ENCODE data around the gene SMPD3. TPM values are rescaled to one million over a fixed set of nuclear protein-coding genes. Genes with fewer than 3 reads are reported as not detected.

Gene SMPD3
- total RNA-seq, 1 experiment from 2014 or later = 0.77 TPM

DNA sequence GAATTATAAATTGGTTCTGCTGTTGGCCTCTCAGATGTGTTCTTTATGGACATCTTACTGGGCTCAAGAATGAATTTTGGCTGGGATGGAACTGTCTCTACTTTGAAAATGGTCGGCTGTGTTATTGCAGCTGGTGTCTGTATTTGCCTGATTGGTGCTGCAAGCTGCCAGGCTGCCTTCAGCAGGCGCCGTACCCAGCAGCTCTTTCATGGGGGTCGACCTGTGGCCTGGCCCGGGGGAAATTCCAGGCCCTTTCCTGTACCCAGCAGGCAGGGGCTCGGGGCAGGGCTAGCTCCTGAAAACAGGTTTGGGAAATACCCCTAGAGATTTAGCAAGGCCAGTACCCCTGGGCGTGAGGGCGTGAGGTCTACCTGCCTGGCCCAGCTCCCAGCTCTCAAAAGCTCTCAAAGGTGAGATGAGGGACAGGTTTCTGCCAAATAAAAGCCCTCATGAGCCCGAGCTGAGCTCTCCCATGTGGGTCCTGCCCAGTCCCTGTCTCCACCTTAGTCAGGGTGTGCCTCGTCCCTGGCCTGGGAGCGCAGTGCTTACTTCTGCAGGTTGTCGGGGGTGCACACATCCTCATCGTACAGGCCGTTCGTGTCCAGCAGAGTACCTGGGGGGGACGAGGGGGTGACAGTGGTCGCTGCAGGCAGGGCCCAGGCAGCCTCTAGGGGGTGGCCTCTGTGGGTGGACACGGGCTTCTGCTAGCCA, 85.2 kb downstream of the SMPD3 start:
- in situ Hi-C loops (cut with HindIII; ENCODE audit: low pct_unique_long_range_greater_than_20kb, low sequenced_read_pairs) = no loop called here

DNA sequence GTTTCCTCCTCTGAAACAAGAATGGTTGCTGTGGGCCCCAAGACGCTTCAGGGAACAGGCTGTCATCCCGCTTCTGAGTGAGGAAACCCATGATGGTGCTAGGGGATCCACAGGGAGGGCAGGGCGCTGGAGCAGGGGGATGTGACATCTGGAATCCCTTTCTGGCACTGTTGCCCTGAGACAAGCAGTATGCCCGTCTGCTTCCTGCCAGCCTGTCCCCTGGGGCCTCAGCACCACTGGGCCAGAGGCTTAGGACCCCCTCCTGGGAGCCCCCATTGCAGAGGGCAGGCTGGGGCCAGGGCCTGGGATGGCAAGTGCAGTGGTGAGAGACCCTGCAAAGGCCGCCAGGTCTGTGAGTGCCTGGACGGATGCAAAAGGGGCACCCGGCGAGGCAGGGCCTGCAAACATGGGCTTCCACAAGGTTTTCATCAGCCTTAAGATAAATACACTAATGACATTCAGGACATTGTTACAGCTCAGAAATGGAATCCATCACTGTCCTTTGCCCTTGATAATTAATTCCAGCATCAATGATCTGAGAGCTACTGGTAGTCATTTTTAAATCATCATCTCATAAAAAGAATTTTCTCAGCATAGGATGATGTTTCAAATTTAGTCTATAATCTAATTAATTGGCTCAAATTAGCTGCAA, 85.9 kb downstream of the SMPD3 start:
- ATAC-seq (no peak), DNase-seq (ENCODE audit: low read depth, low spot score) (no peak)
- Histone ChIP-seq H3K9me3 (ENCODE audit: control insufficient read depth, insufficient read depth, low read depth, low read length) (no peaks in the 10 kb centered on the region), H3K27ac (ENCODE audit: low read length) (no peak overlapping the region), H3K36me3 (ENCODE audit: control insufficient read depth, insufficient read depth, low read length) (no peaks in the 10 kb centered on the region), H3K27me3 (ENCODE audit: control insufficient read depth, insufficient read depth, low read length) (no peaks in the 10 kb centered on the region), H3K4me1 (ENCODE audit: control insufficient read depth, insufficient read depth, low read length) (no peaks in the 10 kb centered on the region), H3K4me3 (ENCODE audit: low read depth in 2 of 2, low read length in 2 of 2) (no peak overlapping the region)
- BruUV-seq (replicated peaks) = no TSS peak
- in situ Hi-C loops (cut with HindIII; ENCODE audit: low pct_unique_long_range_greater_than_20kb, low sequenced_read_pairs) (no loop called here), intact Hi-C loops (cut with micrococcal nuclease; ENCODE audit: unreplicated experiment) (no loop called here)
- ChIA-PET POLR2A (no interaction called here), CTCF (no interaction called here)
- TF ChIP-seq TCF7L2 (IDR thresholded peaks at IDR 0.05; ENCODE audit: low read depth, low read length) = no peak
- no peak for TF ChIP-seq SIN3A (IDR thresholded peaks at IDR 0.05; ENCODE audit: borderline replicate concordance, insufficient read depth, low read depth, low read length)
- TF ChIP-seq, protein P1, sequence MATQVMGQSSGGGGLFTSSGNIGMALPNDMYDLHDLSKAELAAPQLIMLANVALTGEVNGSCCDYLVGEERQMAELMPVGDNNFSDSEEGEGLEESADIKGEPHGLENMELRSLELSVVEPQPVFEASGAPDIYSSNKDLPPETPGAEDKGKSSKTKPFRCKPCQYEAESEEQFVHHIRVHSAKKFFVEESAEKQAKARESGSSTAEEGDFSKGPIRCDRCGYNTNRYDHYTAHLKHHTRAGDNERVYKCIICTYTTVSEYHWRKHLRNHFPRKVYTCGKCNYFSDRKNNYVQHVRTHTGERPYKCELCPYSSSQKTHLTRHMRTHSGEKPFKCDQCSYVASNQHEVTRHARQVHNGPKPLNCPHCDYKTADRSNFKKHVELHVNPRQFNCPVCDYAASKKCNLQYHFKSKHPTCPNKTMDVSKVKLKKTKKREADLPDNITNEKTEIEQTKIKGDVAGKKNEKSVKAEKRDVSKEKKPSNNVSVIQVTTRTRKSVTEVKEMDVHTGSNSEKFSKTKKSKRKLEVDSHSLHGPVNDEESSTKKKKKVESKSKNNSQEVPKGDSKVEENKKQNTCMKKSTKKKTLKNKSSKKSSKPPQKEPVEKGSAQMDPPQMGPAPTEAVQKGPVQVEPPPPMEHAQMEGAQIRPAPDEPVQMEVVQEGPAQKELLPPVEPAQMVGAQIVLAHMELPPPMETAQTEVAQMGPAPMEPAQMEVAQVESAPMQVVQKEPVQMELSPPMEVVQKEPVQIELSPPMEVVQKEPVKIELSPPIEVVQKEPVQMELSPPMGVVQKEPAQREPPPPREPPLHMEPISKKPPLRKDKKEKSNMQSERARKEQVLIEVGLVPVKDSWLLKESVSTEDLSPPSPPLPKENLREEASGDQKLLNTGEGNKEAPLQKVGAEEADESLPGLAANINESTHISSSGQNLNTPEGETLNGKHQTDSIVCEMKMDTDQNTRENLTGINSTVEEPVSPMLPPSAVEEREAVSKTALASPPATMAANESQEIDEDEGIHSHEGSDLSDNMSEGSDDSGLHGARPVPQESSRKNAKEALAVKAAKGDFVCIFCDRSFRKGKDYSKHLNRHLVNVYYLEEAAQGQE (IDR thresholded peaks at IDR 0.05; ENCODE audit: insufficient read depth in 1 of 2, low read depth in 2 of 2, low read length in 1 of 2) = no peak
- TF ChIP-seq, protein P2, sequence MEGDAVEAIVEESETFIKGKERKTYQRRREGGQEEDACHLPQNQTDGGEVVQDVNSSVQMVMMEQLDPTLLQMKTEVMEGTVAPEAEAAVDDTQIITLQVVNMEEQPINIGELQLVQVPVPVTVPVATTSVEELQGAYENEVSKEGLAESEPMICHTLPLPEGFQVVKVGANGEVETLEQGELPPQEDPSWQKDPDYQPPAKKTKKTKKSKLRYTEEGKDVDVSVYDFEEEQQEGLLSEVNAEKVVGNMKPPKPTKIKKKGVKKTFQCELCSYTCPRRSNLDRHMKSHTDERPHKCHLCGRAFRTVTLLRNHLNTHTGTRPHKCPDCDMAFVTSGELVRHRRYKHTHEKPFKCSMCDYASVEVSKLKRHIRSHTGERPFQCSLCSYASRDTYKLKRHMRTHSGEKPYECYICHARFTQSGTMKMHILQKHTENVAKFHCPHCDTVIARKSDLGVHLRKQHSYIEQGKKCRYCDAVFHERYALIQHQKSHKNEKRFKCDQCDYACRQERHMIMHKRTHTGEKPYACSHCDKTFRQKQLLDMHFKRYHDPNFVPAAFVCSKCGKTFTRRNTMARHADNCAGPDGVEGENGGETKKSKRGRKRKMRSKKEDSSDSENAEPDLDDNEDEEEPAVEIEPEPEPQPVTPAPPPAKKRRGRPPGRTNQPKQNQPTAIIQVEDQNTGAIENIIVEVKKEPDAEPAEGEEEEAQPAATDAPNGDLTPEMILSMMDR (IDR thresholded peaks at IDR 0.05) = no peak
- TF ChIP-seq POLR2AphosphoS5 (IDR thresholded peaks at IDR 0.05; ENCODE audit: low read depth, low read length) = no peak

More for the DNA sequence above, 85.2 kb downstream of the SMPD3 start:
- Histone ChIP-seq H3K9me3 (ENCODE audit: control insufficient read depth, insufficient read depth, low read depth, low read length) (no peaks in the 10 kb centered on the region), H3K36me3 (ENCODE audit: control insufficient read depth, insufficient read depth, low read length) (no peaks in the 10 kb centered on the region), H3K27ac (ENCODE audit: low read length) (no peak overlapping the region), H3K4me1 (ENCODE audit: control insufficient read depth, insufficient read depth, low read length) (no peaks in the 10 kb centered on the region), H3K27me3 (ENCODE audit: control insufficient read depth, insufficient read depth, low read length) (no peaks in the 10 kb centered on the region), H3K4me3 (ENCODE audit: low read depth in 2 of 2, low read length in 2 of 2) (no peak overlapping the region)
- no peak for ATAC-seq
- intact Hi-C loops (cut with micrococcal nuclease; ENCODE audit: unreplicated experiment) = no loop called here
- TF ChIP-seq, protein P1 (IDR thresholded peaks at IDR 0.05; ENCODE audit: insufficient read depth in 1 of 2, low read depth in 2 of 2, low read length in 1 of 2) = no peak
- TF ChIP-seq SIN3A (IDR thresholded peaks at IDR 0.05; ENCODE audit: borderline replicate concordance, insufficient read depth, low read depth, low read length) = no peak
- TF ChIP-seq, protein P2 (IDR thresholded peaks at IDR 0.05) = no peak
- no peak for TF ChIP-seq TCF7L2 (IDR thresholded peaks at IDR 0.05; ENCODE audit: low read depth, low read length)
- TF ChIP-seq POLR2AphosphoS5 (IDR thresholded peaks at IDR 0.05; ENCODE audit: low read depth, low read length) = no peak
- no peak for DNase-seq (ENCODE audit: low read depth, low spot score)
- BruUV-seq (replicated peaks) = no TSS peak
- ChIA-PET POLR2A (no interaction called here), CTCF (no interaction called here)
